SH-SY5Y (cell line): ENCODE results near the gene SHQ1.

Source experiments
- GATA2 ChIP-seq: IDR thresholded peaks from 2 replicates; pipeline ENCODE4 v1.6.1; 2011; ENCODE audit warnings: mild to moderate bottlenecking, low read depth, low read length
- GATA3 ChIP-seq: IDR thresholded peaks from 2 replicates; pipeline ENCODE4 v1.6.1; 2011; ENCODE audit warnings: low read depth, mild to moderate bottlenecking, low read length, moderate library complexity

Gene SHQ1

DNA sequence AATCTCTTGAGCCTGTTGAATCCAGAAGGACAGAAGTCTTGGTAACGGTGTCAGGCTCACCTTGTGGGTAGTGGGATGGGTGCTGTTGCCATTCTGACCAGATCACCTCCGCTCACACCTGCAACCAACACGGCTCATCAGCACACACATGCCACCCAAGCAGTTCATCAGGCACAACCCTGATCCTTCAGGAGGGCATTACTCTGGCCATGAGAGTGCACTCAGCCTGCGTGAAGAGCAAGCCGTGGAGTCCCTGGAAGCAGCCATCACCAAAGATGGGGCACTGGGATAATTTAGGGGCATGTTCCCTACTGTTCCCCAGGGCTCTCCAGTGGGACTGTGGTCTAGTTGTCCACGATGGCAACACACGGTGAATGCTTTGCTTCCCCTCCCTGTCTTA, 120.5 kb downstream of the SHQ1 start:
- TF ChIP-seq GATA3 (no peak), GATA2 (no peak)

DNA sequence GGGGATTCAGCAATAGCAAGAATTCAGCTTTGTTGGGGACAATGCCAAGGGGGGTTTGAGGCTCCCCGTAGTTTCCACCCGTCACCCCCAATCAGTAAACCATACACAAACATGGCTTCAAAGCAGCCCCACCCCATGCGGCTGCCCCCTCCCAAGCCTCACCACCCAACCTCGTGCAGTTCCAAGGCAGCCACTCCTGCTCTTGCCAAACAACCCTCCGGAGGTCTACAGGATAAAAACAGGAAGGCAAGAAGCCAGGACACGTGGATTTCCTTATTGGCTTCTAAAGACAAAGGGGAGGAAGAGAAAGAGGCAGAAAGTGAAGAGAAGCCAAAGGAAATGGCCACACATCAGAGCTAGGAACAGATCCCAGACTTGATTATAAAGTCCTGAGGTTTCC, 121.1 kb downstream of the SHQ1 start:
- no peak for TF ChIP-seq GATA2
- TF ChIP-seq GATA3: no peak

DNA sequence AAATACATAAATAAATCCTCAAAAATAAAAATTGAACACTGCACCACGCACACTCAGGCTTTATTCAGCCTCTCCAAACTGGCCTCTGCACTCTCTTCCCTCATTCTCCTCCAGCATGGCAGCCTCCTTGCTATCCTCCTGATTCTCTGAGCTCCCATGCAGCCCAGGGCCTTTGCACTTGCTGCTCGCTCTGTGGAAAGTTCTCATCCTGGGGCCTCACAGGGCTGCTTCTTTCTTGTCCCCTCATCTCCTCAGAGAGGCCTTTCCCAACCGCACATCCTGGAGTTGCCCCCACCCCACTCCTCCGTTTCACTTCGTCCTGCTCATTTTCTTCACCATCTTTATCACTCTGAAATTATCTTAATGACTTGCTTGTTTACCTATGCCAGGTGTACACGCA, 123.0 kb downstream of the SHQ1 start:
- no peak for TF ChIP-seq GATA3
- no peak for TF ChIP-seq GATA2

DNA sequence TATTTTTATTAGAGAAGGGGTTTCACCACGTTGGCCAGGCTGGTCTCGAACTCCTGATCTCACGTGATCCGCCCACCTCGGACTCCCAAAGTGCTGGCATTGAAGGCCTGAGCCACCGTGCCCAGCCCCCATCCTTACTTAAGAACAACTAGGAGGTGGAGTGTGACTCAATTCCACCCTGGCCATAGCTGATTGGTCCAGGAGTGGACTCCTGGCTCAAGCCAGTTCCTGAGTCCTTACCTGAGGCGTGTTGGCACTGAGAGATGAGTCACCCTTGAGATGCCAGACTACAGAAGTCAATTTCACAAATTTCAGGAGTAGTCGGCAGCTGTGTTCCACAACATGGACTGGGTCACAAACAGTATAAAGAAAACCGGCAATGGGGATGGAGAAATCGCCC, 124.2 kb downstream of the SHQ1 start:
- TF ChIP-seq GATA2: no peak
- TF ChIP-seq GATA3: no peak

DNA sequence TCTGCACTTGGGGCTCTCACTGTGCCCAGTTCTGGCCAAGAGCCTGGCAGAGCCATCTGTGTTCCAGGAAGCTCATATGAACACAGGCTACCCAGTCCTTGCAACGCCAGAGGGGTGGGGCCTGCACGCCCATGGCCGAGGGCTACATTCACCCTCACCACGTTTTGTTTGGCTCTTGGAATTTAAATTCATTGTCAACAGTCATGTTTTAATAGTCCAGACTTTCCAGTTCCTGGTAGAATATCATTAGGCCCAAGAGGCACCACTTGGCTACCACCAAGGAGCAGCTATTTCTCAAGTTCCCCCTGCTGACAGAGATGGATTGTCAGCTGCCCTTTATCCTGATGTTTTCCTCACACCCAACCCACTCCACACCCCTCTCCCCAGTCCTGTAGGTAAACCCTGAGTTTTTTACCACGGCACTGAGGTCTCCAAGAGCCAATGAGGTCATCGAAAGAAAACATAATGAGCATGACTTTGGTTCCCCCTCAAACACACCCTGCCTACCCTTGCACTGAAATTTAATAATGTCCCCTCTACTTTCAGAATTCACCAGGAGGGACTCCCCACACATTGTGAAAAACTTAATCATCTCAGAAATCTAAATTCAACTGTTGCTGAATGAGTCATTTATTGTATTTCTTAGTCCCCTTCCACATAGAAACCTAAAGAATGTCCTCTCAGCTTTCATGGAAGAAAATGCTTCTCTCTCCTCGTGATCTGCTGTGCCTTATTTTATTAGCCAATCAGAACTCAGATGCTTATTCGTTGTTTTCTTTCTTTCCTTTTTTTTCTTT, 125.1 kb downstream of the SHQ1 start:
- no peak for TF ChIP-seq GATA2
- TF ChIP-seq GATA3: no peak

DNA sequence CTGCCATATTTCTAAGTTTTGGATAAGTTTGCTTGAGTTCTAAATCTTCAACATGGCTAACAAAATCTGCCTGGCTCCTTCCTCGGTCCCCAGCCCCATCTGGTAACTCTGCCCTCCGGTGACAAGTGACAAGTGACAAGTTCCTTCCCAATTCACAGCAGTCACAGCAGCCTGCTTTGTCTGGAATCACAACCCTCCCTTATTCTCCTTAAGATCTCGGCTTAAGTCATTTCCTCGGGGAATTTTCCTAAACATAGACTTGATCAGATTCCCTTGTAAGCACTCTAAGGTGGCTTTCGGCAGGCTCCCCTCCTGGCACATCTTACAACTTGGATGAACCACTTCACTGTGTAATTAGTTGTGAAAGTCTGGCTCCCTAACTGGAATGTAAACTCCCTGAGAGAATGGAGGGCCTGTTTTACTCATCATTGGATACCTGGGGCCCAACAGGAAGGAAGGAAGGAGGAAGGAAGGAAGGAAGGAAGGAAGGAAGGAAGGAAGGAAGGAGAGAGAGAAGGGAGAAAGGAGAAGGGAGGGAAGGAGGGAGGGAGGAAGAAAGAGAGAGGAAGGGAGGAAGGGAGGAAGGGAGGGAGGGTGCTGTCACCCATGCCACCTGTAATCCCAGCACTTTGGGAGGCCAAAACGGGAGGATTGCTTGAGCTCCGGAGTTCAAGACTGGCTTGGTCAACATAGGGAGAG, 126.4 kb downstream of the SHQ1 start:
- TF ChIP-seq GATA2: no peak
- no peak for TF ChIP-seq GATA3

DNA sequence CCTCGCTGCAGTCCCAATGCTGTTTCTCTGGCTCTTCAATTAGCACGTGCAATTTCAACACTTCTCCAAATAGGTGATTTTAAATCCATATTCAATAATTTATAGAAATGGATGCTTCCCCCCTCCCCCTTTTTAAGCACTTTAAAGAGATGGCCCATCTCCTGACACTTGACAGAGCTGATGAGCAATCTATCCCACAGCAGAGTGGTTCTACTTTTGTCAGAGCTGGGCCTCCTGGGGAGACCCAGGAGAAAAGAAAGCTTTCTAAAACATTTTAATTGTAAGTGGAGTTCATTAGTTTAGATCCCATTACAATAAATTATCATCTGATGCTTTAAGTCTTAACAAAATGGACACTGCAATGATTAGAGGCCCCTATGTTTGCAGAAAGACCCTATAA, 127.7 kb downstream of the SHQ1 start:
- TF ChIP-seq GATA3 (no peak), GATA2 (no peak)

DNA sequence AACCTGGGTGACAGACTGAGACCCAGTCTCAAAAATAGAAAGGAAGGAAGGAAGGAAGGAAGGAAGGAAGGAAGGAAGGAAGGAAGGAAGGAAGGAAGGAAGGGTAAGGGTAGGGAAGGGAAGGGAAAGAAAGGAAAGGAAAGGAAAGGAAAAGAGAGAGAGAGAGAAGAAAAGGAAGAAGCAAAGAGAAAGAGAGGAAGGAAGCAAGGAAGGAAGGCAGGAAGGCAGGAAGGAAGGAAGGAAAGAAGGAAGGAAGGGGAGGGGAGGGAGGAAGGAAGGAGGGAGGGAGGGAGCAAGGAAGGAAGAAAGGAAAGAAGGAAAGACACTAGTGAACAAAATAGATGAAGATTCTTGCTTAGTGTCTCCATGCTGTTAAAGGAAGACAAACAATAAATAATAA, 129.1 kb downstream of the SHQ1 start:
- TF ChIP-seq GATA2: no peak
- TF ChIP-seq GATA3: no peak

DNA sequence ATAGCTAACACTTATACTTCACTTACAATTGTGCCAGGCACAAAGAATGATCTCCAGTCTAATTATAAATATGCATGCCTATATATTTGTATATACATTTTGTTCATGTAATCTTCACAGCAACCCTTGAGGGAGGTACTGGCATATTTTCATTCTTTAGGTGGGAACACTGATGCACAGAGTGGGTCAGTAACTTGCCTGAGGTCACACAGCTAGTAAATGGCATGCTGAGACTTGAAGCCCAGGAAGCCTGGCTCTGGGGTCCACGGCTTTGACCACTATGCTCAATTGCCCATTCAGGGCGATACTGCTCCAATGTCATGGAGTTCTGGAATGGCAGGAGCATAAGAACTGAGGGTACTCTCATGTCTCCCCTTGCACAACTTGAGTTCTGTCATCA, 139.8 kb downstream of the SHQ1 start:
- TF ChIP-seq GATA3 (no peak), GATA2 (no peak)

DNA sequence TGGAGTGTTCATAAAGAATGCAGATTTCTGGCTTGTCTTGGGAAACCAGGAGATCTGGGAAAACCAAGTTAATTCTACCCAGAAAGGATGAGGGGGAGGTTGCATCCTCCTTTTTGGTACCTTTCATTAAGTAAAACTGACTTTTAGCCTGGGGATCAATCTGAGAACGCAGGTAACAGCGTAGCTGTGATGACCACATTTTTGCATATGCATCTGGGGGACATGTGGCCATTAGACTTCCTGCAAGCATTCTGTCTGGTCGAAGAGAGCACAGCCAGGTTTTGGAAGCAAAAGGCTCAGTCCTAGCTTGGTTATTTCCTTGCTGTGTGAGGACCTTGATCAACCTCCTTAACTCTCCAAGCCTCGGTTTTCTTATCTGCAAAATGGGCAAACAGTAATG, 145.2 kb downstream of the SHQ1 start:
- TF ChIP-seq GATA3 (no peak), GATA2 (no peak)

DNA sequence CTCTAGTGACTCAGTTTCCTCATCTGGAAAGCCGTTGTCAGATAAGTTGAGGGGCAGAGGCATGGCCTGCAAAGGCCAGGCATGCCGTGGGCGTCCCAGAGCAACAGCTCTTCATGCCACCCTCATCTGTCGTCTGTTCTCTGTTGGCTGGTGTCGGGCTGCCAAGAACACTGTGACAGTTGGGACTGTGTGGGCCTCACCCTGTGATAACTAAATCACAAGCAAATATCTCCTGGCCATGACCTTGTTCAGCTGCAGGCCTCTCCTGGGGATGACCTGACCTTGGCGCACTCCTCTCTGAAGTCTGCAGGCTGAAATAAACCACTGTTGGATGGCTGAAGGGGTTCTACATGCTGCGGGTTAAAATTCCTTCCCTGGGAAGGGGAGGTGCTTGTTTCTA, 145.9 kb downstream of the SHQ1 start:
- TF ChIP-seq GATA2: no peak
- TF ChIP-seq GATA3: no peak

DNA sequence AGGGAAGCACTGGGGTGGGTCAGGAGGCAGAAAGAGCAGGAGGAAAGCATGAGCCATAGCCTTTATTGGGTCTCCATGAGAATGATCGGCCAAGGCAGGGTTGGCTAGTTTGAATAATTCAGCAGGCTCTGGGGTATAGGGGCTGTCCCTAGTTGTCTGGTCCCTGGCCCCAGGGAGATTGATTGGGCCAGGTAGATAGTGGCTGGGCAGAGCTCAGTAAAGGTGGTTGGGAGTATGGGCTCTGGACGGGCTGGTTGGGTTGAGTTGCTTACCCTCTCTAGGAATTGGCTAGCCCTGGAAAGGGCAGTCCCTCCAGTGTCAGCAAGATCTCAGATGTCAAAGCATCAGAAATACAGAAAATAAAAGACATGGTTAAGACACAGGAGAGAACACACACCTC, 148.1 kb downstream of the SHQ1 start:
- TF ChIP-seq GATA2 (no peak), GATA3 (no peak)

DNA sequence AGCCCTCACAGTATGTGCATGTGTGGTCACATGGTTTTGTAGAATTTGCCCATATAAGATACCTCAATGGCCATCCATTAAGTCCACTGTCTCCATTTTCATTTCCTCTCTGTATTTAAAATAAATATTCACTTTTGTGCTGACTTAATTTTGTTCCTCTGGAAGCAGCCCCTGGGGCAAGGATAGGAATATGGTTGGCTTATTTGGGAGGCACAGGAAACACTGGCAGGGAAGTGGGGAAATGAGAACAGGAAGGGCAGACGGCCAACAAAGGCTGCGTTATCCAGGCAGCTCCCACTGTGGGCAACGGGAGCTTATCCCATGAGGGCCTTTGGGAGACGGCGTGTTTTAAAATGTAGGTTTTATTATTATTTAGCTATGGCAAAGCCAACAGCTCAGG, 148.6 kb downstream of the SHQ1 start:
- TF ChIP-seq GATA3: no peak
- no peak for TF ChIP-seq GATA2
